Smooth muscle cell (in vitro differentiated cells): ENCODE results near the gene MTHFD1L. TPM values are rescaled to one million over a fixed set of nuclear protein-coding genes. Genes with fewer than 3 reads are reported as not detected.
A peak's percentile ranks its signal among the peaks of the same experiment; 100 is the strongest.

ENCODE experiments used
- DNase-seq: peaks from one replicate; lab custom pipeline; 2025; ENCODE audit not compliant: unreplicated experiment; lab: John Stamatoyannopoulos, UW
- H2AFZ ChIP-seq: fragments of 200-600 bp; sonication (generic); 2 replicates; pipeline ENCODE4 v1.6.0; 2016; ENCODE audit warnings: antibody characterized with exemption, low read depth, mild to moderate bottlenecking
- H3F3A ChIP-seq: fragments of 200-600 bp; sonication (generic); 2 replicates; pipeline ENCODE4 v1.6.0; 2017; ENCODE audit warnings: antibody characterized with exemption, low read depth
- H3K27ac ChIP-seq: fragments of 200-600 bp; sonication (generic); 2 replicates; pipeline ENCODE4 v1.5.1; 2016; ENCODE audit warnings: low read depth, mild to moderate bottlenecking
- H3K27me3 ChIP-seq: fragments of 200-600 bp; sonication (generic); 2 replicates; pipeline ENCODE4 v1.6.1; 2016; ENCODE audit warnings: low read depth, mild to moderate bottlenecking
- H3K36me3 ChIP-seq: fragments of 200-600 bp; sonication (generic); 2 replicates; pipeline ENCODE4 v1.5.1; 2016; ENCODE audit warnings: low read depth
- H3K4me1 ChIP-seq: fragments of 200-600 bp; sonication (generic); 2 replicates; pipeline ENCODE4 v1.5.1; 2016; ENCODE audit warnings: low read depth
- H3K4me2 ChIP-seq: fragments of 200-600 bp; sonication (generic); 2 replicates; pipeline ENCODE4 v1.6.0; 2016; ENCODE audit warnings: mild to moderate bottlenecking
- H3K4me3 ChIP-seq: fragments of 200-600 bp; sonication (generic); 2 replicates; pipeline ENCODE4 v1.5.1; 2016; ENCODE audit warnings: mild to moderate bottlenecking
- H3K79me2 ChIP-seq: fragments of 200-600 bp; sonication (generic); 2 replicates; pipeline ENCODE4 v1.6.0; 2016; ENCODE audit warnings: low read depth, mild to moderate bottlenecking
- H3K9ac ChIP-seq: fragments of 200-600 bp; sonication (generic); 2 replicates; pipeline ENCODE4 v1.6.0; 2016; ENCODE audit warnings: low read depth
- H3K9me3 ChIP-seq: fragments of 200-600 bp; sonication (generic); replicated peaks from 2 replicates; pipeline ENCODE4 v1.5.1; 2016; ENCODE audit warnings: low read depth
- H4K20me1 ChIP-seq: fragments of 200-600 bp; sonication (generic); 2 replicates; pipeline ENCODE4 v1.6.0; 2016; ENCODE audit warnings: low read depth
- CTCF ChIP-seq: fragments of 200-600 bp; sonication (generic); IDR thresholded peaks from 2 replicates; pipeline ENCODE4 v1.5.1; 2017; ENCODE audit warnings: borderline replicate concordance, mild to moderate bottlenecking, antibody characterized with exemption; ENCODE audit not compliant: insufficient read depth, poor library complexity, severe bottlenecking
- WGBS: methylation state at CpG from one replicate; pipeline ENCODE4 v1.1.7; 2016; ENCODE audit warnings: low lambda C conversion rate; 5-methylcytosine and 5-hydroxymethylcytosine counted together
- polyA plus RNA-seq: library from polyadenylated mRNA; unstranded; fragments of >200 nt; fragmentation: Nextera tagmentation; extraction: Ambion mirVana; gene quantifications from 2 replicates; pipeline ENCODE4 v1.2.1, GENCODE V29; 2016
- total RNA-seq: library from RNA; depleted of rRNA; stranded (reverse); fragments of >200 nt; gene quantifications from 2 replicates; pipeline ENCODE4 v1.2.3, GENCODE V29; 2014

MTHFD1L gene
- total and polyA plus RNA-seq, 2 experiments from 2014 or later, result 35.9 to 46.2 TPM

DNA sequence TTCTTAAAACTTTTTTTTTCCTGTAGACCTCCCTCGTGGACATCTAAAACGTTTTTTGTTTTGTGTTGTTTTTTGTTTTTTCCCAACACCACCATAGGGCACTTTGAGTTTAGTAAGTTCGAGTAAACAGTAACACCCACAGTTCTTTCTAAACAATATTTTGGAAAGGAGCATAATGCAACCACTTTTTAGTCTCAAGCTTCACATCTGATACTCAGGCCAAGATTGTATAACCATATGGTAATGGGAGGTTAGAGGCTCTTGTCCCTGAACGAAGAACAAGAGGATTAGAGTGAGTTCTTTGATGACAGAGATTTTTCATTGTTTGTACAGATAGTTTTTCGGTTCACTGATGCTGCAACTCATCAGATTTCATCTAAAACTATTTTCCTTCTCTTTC is 144.6 kb downstream of the MTHFD1L start:
- H3K79me2 ChIP-seq, result no peaks in the 10 kb centered on the region
- peaks cover 3% of the 10 kb centered on the region for H4K20me1 ChIP-seq
- H3K9me3 ChIP-seq, result no peaks in the 10 kb centered on the region
- peaks cover 7% of the 10 kb centered on the region for H3K36me3 ChIP-seq
- TF ChIP-seq CTCF, result no peak
- no peak overlapping the region for H3K4me3 ChIP-seq
- H2AFZ ChIP-seq, result no peak overlapping the region
- H3K27ac ChIP-seq, result no peak overlapping the region
- no peak overlapping the region for H3K9ac ChIP-seq
- H3K4me2 ChIP-seq, result no peak overlapping the region
- WGBS, result 84% methylated on average over 5 of the region's 5 CpGs
- no peaks in the 10 kb centered on the region for H3F3A ChIP-seq
- no peak for DNase-seq
- H3K4me1 ChIP-seq, result peaks cover 7% of the 10 kb centered on the region
- H3K27me3 ChIP-seq, result no peaks in the 10 kb centered on the region

DNA sequence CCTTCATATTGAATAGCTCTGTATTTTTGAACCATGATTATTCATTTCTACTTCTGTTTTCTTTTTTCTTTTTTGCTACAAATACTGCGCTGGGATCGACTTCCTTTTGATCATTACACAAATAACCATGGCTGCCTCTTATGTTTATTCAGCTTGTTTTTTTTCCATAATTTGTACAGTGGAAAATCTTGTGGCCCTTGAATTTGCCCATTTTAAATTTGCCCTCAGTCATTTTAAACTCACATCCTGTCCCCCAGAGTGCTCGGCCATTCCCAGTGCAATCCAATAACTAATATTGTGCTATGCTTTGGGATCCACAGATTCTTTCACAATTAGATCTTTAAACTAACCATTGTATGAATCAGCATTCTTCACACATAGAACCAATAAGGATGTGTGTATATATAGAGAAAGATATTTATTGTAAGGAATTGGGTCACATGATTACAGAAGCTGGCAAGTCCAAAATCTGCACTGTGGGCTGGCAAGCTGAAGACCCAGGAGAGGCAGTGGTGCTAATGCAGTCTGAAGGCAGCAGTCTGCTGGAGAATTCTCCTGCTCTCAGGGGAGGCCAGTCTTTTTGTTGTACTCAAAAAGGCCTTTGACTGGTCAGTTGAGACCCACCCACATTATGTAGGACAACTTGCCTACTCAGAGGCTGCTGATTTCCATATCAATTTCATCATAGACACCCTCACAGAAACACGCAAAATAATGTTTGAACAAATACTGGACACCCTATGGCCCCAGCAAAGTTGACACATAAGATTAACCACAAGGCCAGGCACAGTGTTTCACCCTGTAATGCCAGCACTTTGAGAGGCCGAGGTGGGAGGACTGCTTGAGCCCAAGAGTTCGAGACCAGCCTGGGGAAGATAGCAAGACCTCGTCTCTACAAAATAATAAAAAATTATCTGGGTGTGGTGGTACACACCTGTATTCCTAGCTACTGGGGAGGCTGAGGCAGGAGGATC is 147.1 kb downstream of the MTHFD1L start:
- H2AFZ ChIP-seq, result no peak overlapping the region
- no peak overlapping the region for H3K9ac ChIP-seq
- H3K36me3 ChIP-seq, result peaks cover 18% of the 10 kb centered on the region
- TF ChIP-seq CTCF, result no peak
- no peak overlapping the region for H3K27ac ChIP-seq
- no peak overlapping the region for H3K4me3 ChIP-seq
- H3K9me3 ChIP-seq, result no peaks in the 10 kb centered on the region
- no peaks in the 10 kb centered on the region for H4K20me1 ChIP-seq
- 97% methylated on average over 7 of the region's 7 CpGs for WGBS
- no peak for DNase-seq
- H3K4me2 ChIP-seq, result no peak overlapping the region
- H3K79me2 ChIP-seq, result no peaks in the 10 kb centered on the region
- peaks cover 7% of the 10 kb centered on the region for H3K4me1 ChIP-seq
- H3F3A ChIP-seq, result no peaks in the 10 kb centered on the region
- H3K27me3 ChIP-seq, result no peaks in the 10 kb centered on the region

DNA sequence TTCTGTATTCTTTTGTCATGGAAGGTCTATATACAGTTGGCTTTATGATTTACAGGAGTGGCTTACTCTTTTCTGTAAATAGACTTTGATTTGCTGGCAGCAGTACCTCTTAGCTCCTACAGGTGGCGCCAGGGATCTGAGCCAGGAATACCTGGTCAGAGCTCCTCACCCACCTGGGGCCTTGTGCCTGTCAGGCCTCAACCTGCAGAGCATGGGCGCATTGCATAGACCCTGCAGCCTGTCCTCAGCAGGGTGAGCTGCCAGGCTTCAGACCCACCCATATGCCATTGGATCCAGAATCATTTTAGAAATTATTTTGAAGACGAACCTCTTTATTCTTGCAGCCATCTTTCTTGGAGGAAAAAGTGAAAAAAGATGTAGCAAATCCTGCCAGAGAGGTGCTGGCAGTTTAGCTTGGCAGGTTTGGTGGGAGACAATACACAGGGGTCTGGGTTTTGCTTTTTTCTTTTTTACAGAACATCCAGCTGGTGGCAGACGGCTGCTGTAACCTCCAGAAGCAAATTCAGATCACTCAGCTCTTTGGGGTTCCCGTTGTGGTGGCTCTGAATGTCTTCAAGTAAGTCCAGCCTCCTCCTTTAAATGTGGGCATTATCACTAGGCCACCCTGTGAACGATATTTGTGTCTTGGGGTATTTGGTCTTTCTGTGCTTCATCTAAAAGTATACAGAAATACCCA is 149.1 kb downstream of the MTHFD1L start:
- no peak overlapping the region for H3K4me3 ChIP-seq
- H3K36me3 ChIP-seq, result peaks cover 18% of the 10 kb centered on the region
- no peaks in the 10 kb centered on the region for H4K20me1 ChIP-seq
- H3K79me2 ChIP-seq, result no peaks in the 10 kb centered on the region
- H3K4me1 ChIP-seq, result peaks cover 7% of the 10 kb centered on the region
- WGBS, result 76% methylated on average over 6 of the region's 6 CpGs
- no peaks in the 10 kb centered on the region for H3F3A ChIP-seq
- no peak overlapping the region for H3K9ac ChIP-seq
- peak; percentile 97 for TF ChIP-seq CTCF
- no peak overlapping the region for H2AFZ ChIP-seq
- H3K27ac ChIP-seq, result no peak overlapping the region
- no peak for DNase-seq
- H3K27me3 ChIP-seq, result no peaks in the 10 kb centered on the region
- H3K4me2 ChIP-seq, result no peak overlapping the region
- no peaks in the 10 kb centered on the region for H3K9me3 ChIP-seq
